WTC11 (cell line): ENCODE results near the gene MRPS18B. TPM values are rescaled to one million over a fixed set of nuclear protein-coding genes. Genes with fewer than 3 reads are reported as not detected.

Experiments used
- ATAC-seq: fragments of 200-7000 bp; cut with Tn5 transposase; 2 replicates; pipeline ENCODE4 v1.10.0; 2021; ENCODE audit warnings: mild to moderate bottlenecking, moderate library complexity
- CTCF ChIA-PET: fragments of 300-600 bp; sonication (Branson Sonifier 250); formaldehyde crosslinking; loops from one replicate; lab custom pipeline; 2021; ENCODE audit warnings: antibody characterized with exemption; lab: Charles Lee
- POLR2A ChIA-PET: fragments of 350-600 bp; sonication (Branson Sonifier 250); formaldehyde crosslinking; loops from one replicate; lab custom pipeline; 2021; ENCODE audit warnings: antibody characterized with exemption; lab: Charles Lee
- DNase-seq: peaks from one replicate; pipeline ENCODE4 v3.0.0; 2021; ENCODE audit warnings: low spot score
- H3K27ac Mint-ChIP-seq: 2 replicates; pipeline ENCODE4 v1.8.0; 2021; ENCODE audit warnings: mixed read lengths
- H3K27me3 Mint-ChIP-seq: 2 replicates; pipeline ENCODE4 v1.8.0; 2021; ENCODE audit warnings: low read depth, mild to moderate bottlenecking, moderate library complexity, mixed read lengths
- H3K36me3 Mint-ChIP-seq: 2 replicates; pipeline ENCODE4 v1.8.0; 2021; ENCODE audit warnings: mixed read lengths
- H3K4me1 Mint-ChIP-seq: 2 replicates; pipeline ENCODE4 v1.8.0; 2022; ENCODE audit warnings: mixed read lengths
- H3K4me3 Mint-ChIP-seq: 2 replicates; pipeline ENCODE4 v1.8.0; 2021; ENCODE audit warnings: mild to moderate bottlenecking, moderate library complexity, mixed read lengths
- H3K9me3 Mint-ChIP-seq: 2 replicates; pipeline ENCODE4 v1.8.0; 2021; ENCODE audit warnings: mixed read lengths
- ELF4 ChIP-seq: sonication (generic); formaldehyde crosslinking; IDR thresholded peaks from 2 replicates; pipeline ENCODE4 v1.8.1; 2022; ENCODE audit warnings: low read depth, mild to moderate bottlenecking, moderate library complexity, missing genetic modification reagents
- ESRRA ChIP-seq: sonication (generic); formaldehyde crosslinking; IDR thresholded peaks from 2 replicates; pipeline ENCODE4 v1.8.1; 2022; ENCODE audit warnings: mild to moderate bottlenecking, missing genetic modification reagents, borderline replicate concordance
- ETV6 ChIP-seq: sonication (generic); formaldehyde crosslinking; IDR thresholded peaks from 2 replicates; pipeline ENCODE4 v1.8.1; 2022; ENCODE audit warnings: mild to moderate bottlenecking, missing genetic modification reagents
- FOXP1 ChIP-seq: sonication (generic); formaldehyde crosslinking; IDR thresholded peaks from 2 replicates; pipeline ENCODE4 v1.8.0; 2022; ENCODE audit warnings: missing genetic modification reagents, mild to moderate bottlenecking, moderate library complexity, borderline replicate concordance
- HMGA2 ChIP-seq: fragments of 250-450 bp; sonication (Bioruptor Pico); IDR thresholded peaks from 2 replicates; pipeline ENCODE4 v1.4.0; 2021; ENCODE audit warnings: mild to moderate bottlenecking, moderate library complexity
- NFE2L1 ChIP-seq: sonication (generic); formaldehyde crosslinking; IDR thresholded peaks from 2 replicates; pipeline ENCODE4 v1.8.1; 2023; ENCODE audit warnings: missing genetic modification reagents
- PRRX2 ChIP-seq: fragments of 250-450 bp; sonication (Bioruptor Pico); IDR thresholded peaks from 2 replicates; pipeline ENCODE4 v1.8.0; 2021; ENCODE audit warnings: mild to moderate bottlenecking
- RORB ChIP-seq: fragments of 250-450 bp; sonication (Bioruptor Pico); IDR thresholded peaks from 2 replicates; pipeline ENCODE4 v1.9.0; 2021; ENCODE audit warnings: mild to moderate bottlenecking
- SMAD3 ChIP-seq: sonication (generic); formaldehyde crosslinking; IDR thresholded peaks from 2 replicates; pipeline ENCODE4 v1.8.0; 2022; ENCODE audit warnings: missing genetic modification reagents, mild to moderate bottlenecking, borderline replicate concordance
- SOX15 ChIP-seq: fragments of 250-450 bp; sonication (Bioruptor Pico); IDR thresholded peaks from 2 replicates; pipeline ENCODE4 v1.9.0; 2021; ENCODE audit warnings: mild to moderate bottlenecking
- ZNF219 ChIP-seq: sonication (generic); formaldehyde crosslinking; IDR thresholded peaks from 2 replicates; pipeline ENCODE4 v1.8.0; 2023; ENCODE audit warnings: missing genetic modification reagents, mild to moderate bottlenecking, borderline replicate concordance
- ZNF232 ChIP-seq: sonication (generic); formaldehyde crosslinking; IDR thresholded peaks from 2 replicates; pipeline ENCODE4 v1.8.0; 2022; ENCODE audit warnings: mild to moderate bottlenecking, missing genetic modification reagents
- ZNF416 ChIP-seq: fragments of 250-450 bp; sonication (Bioruptor Pico); IDR thresholded peaks from 2 replicates; pipeline ENCODE4 v1.9.0; 2021; ENCODE audit warnings: mild to moderate bottlenecking, inconsistent platforms
- ZNF423 ChIP-seq: fragments of 250-450 bp; sonication (Bioruptor Pico); IDR thresholded peaks from 2 replicates; pipeline ENCODE4 v2.1.2; 2022; ENCODE audit warnings: mild to moderate bottlenecking, moderate library complexity
- total RNA-seq: library from RNA; stranded (reverse); gene quantifications from 3 replicates; pipeline ENCODE4 v1.2.3, GENCODE V29; 2021
- TF ChIP-seq, protein P1 (sequence below): sonication (generic); formaldehyde crosslinking; IDR thresholded peaks from 2 replicates; pipeline ENCODE4 v1.8.0; 2023; ENCODE audit warnings: mild to moderate bottlenecking, missing genetic modification reagents
- TF ChIP-seq, protein P2 (sequence below): sonication (generic); formaldehyde crosslinking; IDR thresholded peaks from 2 replicates; pipeline ENCODE4 v1.8.0; 2022; ENCODE audit warnings: mild to moderate bottlenecking, missing genetic modification reagents
- TF ChIP-seq, protein P3 (sequence below): sonication (generic); formaldehyde crosslinking; conservative IDR thresholded peaks from 2 replicates; pipeline ENCODE4 v1.8.1; 2023; ENCODE audit warnings: mild to moderate bottlenecking, low read depth, missing genetic modification reagents, moderate library complexity
- TF ChIP-seq, protein P4 (sequence below): sonication (generic); formaldehyde crosslinking; IDR thresholded peaks from 2 replicates; pipeline ENCODE4 v1.8.1; 2023; ENCODE audit warnings: mild to moderate bottlenecking, missing genetic modification reagents
- TF ChIP-seq, protein P5 (sequence below): sonication (generic); formaldehyde crosslinking; IDR thresholded peaks from 2 replicates; pipeline ENCODE4 v1.8.1; 2022; ENCODE audit warnings: low read depth, missing genetic modification reagents, borderline replicate concordance
- TF ChIP-seq, protein P6 (sequence below): sonication (generic); formaldehyde crosslinking; IDR thresholded peaks from 2 replicates; pipeline ENCODE4 v1.8.1; 2023; ENCODE audit warnings: mild to moderate bottlenecking, moderate library complexity, missing genetic modification reagents
- TF ChIP-seq, protein P7 (sequence below): sonication (generic); formaldehyde crosslinking; conservative IDR thresholded peaks from 2 replicates; pipeline ENCODE4 v1.8.1; 2022; ENCODE audit warnings: mild to moderate bottlenecking, missing genetic modification reagents
- TF ChIP-seq, protein P8 (sequence below): fragments of 250-450 bp; sonication (Bioruptor Pico); IDR thresholded peaks from 2 replicates; pipeline ENCODE4 v1.8.0; 2021; ENCODE audit warnings: mild to moderate bottlenecking

MRPS18B gene
- total RNA-seq, 1 experiment from 2014 or later, result 67.8 TPM

DNA sequence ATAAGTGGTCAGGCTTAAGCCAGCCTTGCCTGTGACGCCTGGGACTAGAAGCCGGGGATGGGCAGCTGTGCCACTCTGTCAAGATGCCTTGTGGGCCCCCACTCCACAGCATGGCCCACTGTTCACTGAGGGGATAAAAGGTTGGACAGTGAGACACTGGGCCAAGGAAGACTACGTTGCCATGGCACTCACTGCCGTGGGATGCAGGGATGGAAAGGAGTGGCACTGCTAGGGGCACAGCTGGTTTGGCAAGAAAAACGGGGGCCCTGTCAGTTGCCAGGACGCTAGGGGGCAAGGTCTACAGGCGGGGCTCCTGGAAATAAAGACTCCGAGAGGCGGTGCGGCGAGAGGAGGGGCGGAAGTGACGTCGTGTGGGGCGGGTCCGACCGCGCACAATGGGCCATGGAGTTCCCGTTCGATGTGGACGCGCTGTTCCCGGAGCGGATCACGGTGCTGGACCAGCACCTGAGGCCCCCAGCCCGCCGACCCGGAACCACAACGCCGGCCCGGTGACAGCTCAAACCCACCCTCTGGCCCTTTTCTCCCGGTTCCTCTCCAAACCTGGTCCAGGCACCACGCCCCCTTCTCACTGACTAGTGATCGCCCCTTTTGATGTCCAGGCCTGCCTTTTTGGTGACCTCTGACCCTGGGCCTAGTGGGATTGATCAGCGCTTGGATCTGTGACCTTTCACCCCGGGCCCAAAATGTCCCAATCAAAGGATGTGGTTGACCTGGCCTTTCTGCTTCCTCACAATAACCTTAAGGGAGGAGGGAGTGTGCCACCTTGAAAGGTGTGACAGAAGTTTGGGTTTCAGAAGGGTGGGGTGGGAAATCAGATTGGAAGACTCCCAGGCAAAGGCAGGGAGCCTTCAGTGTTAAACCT is 9.1 kb downstream of the MRPS18B start, which contains the start of gene ATAT1:
Gene ATAT1, plus strand, starts transcription at position 391 of the 883 bp plus-strand sequence.
- peak; percentile 97 for ATAC-seq
- peaks cover 14% of the 10 kb centered on the region for H3K4me1 Mint-ChIP-seq
- CTCF ChIA-PET, result interaction anchor here (0.6 to 1.4 kb wide), 7 partner anchors 9 to 104 kb away, joined by 3 to 6 read pairs (median 4); partner anchors contain the start of genes DHX16, MRPS18B and PPP1R10
- H3K27ac Mint-ChIP-seq, result peak within 1 kb of the TSS; percentile 94
- POLR2A ChIA-PET, result interaction anchor here (1.2 kb wide), 1 partner anchor 12 kb away, joined by 7 read pairs; no protein-coding TSS in a partner anchor
- peak within 1 kb of the TSS; percentile 89 for H3K4me3 Mint-ChIP-seq
- peaks cover 64% of the 10 kb centered on the region for H3K36me3 Mint-ChIP-seq
- H3K9me3 Mint-ChIP-seq, result no peaks in the 10 kb centered on the region
- peak; percentile 88 for DNase-seq
- no peaks in the 10 kb centered on the region for H3K27me3 Mint-ChIP-seq
- TF ChIP-seq, protein P1, sequence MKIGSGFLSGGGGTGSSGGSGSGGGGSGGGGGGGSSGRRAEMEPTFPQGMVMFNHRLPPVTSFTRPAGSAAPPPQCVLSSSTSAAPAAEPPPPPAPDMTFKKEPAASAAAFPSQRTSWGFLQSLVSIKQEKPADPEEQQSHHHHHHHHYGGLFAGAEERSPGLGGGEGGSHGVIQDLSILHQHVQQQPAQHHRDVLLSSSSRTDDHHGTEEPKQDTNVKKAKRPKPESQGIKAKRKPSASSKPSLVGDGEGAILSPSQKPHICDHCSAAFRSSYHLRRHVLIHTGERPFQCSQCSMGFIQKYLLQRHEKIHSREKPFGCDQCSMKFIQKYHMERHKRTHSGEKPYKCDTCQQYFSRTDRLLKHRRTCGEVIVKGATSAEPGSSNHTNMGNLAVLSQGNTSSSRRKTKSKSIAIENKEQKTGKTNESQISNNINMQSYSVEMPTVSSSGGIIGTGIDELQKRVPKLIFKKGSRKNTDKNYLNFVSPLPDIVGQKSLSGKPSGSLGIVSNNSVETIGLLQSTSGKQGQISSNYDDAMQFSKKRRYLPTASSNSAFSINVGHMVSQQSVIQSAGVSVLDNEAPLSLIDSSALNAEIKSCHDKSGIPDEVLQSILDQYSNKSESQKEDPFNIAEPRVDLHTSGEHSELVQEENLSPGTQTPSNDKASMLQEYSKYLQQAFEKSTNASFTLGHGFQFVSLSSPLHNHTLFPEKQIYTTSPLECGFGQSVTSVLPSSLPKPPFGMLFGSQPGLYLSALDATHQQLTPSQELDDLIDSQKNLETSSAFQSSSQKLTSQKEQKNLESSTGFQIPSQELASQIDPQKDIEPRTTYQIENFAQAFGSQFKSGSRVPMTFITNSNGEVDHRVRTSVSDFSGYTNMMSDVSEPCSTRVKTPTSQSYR (CRISPR knock-in tag), result no peak
- TF ChIP-seq ETV6 (CRISPR knock-in tag) (no peak), HMGA2 (CRISPR knock-in tag) (no peak), SOX15 (no peak), ZNF219 (no peak), ESRRA (CRISPR knock-in tag) (no peak), RORB (no peak), ZNF232 (CRISPR knock-in tag) (no peak), PRRX2 (CRISPR knock-in tag) (peak; percentile 85), ZNF423 (CRISPR knock-in tag) (no peak), FOXP1 (CRISPR knock-in tag) (peak; percentile 67; the same call in 1 of the 2 replicates), NFE2L1 (CRISPR knock-in tag) (peak; percentile 15; the same call in 1 of the 2 replicates), ELF4 (CRISPR knock-in tag) (no peak), ZNF416 (CRISPR knock-in tag) (0 out of 2 replicates have a peak, but pooled peaks have one; percentile 21), SMAD3 (no peak)
- TF ChIP-seq, protein P2, sequence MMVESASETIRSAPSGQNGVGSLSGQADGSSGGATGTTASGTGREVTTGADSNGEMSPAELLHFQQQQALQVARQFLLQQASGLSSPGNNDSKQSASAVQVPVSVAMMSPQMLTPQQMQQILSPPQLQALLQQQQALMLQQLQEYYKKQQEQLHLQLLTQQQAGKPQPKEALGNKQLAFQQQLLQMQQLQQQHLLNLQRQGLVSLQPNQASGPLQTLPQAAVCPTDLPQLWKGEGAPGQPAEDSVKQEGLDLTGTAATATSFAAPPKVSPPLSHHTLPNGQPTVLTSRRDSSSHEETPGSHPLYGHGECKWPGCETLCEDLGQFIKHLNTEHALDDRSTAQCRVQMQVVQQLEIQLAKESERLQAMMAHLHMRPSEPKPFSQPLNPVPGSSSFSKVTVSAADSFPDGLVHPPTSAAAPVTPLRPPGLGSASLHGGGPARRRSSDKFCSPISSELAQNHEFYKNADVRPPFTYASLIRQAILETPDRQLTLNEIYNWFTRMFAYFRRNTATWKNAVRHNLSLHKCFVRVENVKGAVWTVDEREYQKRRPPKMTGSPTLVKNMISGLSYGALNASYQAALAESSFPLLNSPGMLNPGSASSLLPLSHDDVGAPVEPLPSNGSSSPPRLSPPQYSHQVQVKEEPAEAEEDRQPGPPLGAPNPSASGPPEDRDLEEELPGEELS (CRISPR knock-in tag), result peak; percentile 65
- TF ChIP-seq, protein P3, sequence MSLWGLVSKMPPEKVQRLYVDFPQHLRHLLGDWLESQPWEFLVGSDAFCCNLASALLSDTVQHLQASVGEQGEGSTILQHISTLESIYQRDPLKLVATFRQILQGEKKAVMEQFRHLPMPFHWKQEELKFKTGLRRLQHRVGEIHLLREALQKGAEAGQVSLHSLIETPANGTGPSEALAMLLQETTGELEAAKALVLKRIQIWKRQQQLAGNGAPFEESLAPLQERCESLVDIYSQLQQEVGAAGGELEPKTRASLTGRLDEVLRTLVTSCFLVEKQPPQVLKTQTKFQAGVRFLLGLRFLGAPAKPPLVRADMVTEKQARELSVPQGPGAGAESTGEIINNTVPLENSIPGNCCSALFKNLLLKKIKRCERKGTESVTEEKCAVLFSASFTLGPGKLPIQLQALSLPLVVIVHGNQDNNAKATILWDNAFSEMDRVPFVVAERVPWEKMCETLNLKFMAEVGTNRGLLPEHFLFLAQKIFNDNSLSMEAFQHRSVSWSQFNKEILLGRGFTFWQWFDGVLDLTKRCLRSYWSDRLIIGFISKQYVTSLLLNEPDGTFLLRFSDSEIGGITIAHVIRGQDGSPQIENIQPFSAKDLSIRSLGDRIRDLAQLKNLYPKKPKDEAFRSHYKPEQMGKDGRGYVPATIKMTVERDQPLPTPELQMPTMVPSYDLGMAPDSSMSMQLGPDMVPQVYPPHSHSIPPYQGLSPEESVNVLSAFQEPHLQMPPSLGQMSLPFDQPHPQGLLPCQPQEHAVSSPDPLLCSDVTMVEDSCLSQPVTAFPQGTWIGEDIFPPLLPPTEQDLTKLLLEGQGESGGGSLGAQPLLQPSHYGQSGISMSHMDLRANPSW (CRISPR knock-in tag), result no peak
- TF ChIP-seq, protein P4, sequence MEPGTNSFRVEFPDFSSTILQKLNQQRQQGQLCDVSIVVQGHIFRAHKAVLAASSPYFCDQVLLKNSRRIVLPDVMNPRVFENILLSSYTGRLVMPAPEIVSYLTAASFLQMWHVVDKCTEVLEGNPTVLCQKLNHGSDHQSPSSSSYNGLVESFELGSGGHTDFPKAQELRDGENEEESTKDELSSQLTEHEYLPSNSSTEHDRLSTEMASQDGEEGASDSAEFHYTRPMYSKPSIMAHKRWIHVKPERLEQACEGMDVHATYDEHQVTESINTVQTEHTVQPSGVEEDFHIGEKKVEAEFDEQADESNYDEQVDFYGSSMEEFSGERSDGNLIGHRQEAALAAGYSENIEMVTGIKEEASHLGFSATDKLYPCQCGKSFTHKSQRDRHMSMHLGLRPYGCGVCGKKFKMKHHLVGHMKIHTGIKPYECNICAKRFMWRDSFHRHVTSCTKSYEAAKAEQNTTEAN (CRISPR knock-in tag), result no peak
- TF ChIP-seq, protein P5, sequence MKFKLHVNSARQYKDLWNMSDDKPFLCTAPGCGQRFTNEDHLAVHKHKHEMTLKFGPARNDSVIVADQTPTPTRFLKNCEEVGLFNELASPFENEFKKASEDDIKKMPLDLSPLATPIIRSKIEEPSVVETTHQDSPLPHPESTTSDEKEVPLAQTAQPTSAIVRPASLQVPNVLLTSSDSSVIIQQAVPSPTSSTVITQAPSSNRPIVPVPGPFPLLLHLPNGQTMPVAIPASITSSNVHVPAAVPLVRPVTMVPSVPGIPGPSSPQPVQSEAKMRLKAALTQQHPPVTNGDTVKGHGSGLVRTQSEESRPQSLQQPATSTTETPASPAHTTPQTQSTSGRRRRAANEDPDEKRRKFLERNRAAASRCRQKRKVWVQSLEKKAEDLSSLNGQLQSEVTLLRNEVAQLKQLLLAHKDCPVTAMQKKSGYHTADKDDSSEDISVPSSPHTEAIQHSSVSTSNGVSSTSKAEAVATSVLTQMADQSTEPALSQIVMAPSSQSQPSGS (CRISPR knock-in tag), result no peak
- TF ChIP-seq, protein P6, sequence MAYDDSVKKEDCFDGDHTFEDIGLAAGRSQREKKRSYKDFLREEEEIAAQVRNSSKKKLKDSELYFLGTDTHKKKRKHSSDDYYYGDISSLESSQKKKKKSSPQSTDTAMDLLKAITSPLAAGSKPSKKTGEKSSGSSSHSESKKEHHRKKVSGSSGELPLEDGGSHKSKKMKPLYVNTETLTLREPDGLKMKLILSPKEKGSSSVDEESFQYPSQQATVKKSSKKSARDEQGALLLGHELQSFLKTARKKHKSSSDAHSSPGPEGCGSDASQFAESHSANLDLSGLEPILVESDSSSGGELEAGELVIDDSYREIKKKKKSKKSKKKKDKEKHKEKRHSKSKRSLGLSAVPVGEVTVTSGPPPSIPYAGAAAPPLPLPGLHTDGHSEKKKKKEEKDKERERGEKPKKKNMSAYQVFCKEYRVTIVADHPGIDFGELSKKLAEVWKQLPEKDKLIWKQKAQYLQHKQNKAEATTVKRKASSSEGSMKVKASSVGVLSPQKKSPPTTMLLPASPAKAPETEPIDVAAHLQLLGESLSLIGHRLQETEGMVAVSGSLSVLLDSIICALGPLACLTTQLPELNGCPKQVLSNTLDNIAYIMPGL (CRISPR knock-in tag), result no peak
- TF ChIP-seq, protein P7, sequence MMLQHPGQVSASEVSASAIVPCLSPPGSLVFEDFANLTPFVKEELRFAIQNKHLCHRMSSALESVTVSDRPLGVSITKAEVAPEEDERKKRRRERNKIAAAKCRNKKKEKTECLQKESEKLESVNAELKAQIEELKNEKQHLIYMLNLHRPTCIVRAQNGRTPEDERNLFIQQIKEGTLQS (CRISPR knock-in tag), result no peak
- TF ChIP-seq, protein P8, sequence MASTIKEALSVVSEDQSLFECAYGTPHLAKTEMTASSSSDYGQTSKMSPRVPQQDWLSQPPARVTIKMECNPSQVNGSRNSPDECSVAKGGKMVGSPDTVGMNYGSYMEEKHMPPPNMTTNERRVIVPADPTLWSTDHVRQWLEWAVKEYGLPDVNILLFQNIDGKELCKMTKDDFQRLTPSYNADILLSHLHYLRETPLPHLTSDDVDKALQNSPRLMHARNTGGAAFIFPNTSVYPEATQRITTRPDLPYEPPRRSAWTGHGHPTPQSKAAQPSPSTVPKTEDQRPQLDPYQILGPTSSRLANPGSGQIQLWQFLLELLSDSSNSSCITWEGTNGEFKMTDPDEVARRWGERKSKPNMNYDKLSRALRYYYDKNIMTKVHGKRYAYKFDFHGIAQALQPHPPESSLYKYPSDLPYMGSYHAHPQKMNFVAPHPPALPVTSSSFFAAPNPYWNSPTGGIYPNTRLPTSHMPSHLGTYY (CRISPR knock-in tag), result peak; percentile 70; the same call in 1 of the 2 replicates
